GM12892 (cell line): Measurements from ENCODE around the gene OR52E5.

ENCODE experiments used
- POLR2A ChIP-seq: IDR thresholded peaks from 2 replicates; pipeline ENCODE4 v1.6.1; 2011; ENCODE audit warnings: low read depth, low read length, control low read depth
- POLR2AphosphoS5 ChIP-seq: IDR thresholded peaks from 2 replicates; pipeline ENCODE4 v1.6.1; 2011; ENCODE audit warnings: low read depth, low read length, control low read depth
- TAF1 ChIP-seq: IDR thresholded peaks from 2 replicates; pipeline ENCODE4 v1.6.1; 2011; ENCODE audit warnings: low read depth, mild to moderate bottlenecking, control low read depth, low read length, borderline replicate concordance

GRCh38 chr11:5880329-5880728, 12.7 kb upstream of the OR52E5 start, which contains the start of gene OR52E4:
- no peak for TF ChIP-seq POLR2A
- TF ChIP-seq POLR2AphosphoS5, result no peak
- no peak for TF ChIP-seq TAF1
